ENCODE data around the gene CSNK2B.
A peak's percentile ranks its signal among the peaks of the same experiment; 100 is the strongest.
"Not testable (repeated sequence)": the region's sequence is repeated elsewhere in the genome, so short reads cannot be mapped to it uniquely, and the experiment has no call there.

Gene CSNK2B

GRCh38 chr6:31691078-31691463 is 25.2 kb downstream of the CSNK2B start:
- no peak for DNase-seq

DNA sequence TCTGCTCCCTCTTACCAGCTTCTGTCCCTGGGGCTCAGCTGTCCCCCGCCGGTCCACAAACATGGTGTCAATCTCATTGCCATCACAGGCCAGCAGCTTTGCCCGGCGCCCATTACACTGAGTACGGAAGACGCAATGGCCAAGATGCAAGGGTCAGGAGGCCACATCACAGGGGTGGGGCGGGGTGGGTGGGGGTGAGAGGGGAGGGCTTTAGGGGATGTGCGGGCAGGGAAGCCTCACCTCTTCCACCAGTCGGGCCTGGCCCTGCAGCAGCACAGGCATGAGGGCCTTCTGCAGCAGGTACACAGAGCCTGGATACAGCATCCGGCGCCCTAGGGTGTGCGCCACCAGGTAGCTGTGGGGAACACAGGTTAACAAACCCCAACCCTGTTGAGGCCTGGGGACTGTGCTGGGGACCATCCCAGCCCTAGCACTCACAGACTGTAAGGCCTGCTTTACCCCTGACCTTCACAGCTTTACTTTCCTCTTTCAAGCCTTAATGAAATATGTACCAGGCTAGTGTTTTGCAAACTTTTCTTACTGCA is 25.8 kb downstream of the CSNK2B start:
- no peak for DNase-seq

- DNase-seq = no peak
Observed at GRCh38 chr6:31692353-31692752, 26.5 kb downstream of the CSNK2B start.

GRCh38 chr6:31692886-31693285 is 27.0 kb downstream of the CSNK2B start:
- DNase-seq = no peak

DNA sequence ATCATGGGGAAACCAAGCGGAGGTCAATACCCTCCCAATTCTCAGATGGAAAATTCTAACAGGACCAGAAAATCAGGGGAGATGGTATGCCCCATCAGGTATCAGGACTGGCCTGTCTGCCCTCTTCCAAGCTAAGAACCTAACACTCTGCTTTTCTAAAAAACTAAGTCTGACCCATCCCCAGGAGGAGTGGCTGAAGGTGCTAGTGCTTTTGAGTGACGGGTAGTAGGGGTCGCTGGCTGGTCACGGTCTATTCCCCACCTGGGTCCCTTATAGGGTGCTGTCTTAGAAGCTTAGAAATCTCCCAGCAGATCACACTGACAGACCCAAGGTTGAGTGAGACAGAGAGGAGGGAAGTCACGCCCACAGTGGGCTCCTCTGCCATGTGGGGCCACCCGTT is 27.7 kb downstream of the CSNK2B start:
- no peak for DNase-seq

DNA sequence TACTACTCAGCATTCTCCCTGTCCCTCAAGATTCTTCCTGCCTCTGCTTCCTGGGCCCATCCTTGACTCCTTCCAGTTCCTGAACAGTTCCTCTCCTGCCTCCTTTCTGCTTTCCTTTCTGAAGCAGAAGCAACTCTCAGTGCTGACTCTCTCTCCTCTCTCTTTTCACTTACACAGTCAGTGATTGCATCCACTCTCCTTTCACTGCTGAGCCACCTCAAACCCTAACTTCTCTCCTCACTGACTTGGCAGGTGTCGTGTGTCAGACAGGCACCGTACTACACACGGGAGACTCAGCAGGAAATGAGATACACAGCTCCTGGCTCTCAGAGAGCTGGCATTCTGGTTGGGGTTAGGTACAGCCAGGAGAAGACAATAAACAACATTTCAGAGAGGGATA is 31.7 kb downstream of the CSNK2B start:
- DNase-seq = no peak

DNA sequence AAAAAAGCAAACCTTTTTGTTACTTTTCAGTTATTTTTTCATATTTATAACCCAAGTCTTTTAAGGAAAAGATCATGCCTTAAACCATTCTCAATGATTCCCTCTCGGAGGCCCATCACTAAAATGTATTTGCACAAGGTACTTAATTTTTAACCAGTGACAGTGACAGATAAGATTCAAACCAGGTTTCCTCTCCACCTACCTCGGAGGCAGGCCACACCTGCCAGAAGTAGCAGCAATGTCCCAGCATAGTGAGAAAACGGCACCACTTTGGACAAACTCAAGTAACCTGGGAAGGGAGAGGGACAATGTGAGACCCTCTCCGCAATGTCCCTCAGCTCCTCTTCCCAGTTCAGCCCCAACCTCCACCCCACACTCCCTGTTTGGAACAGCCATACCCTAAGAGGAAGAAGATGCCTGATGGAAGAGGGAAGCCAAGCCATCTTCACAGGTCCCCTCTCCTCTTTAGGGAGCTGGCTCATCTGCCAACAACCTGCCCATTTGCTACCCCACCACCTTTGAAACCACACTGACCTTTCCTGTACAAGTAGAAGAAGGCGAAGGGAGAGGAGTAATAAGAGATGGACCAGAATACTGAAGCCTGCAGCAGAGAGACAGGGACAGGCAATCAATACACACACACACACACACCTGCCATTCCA is 35.0 kb downstream of the CSNK2B start:
- no peak for DNase-seq

DNA sequence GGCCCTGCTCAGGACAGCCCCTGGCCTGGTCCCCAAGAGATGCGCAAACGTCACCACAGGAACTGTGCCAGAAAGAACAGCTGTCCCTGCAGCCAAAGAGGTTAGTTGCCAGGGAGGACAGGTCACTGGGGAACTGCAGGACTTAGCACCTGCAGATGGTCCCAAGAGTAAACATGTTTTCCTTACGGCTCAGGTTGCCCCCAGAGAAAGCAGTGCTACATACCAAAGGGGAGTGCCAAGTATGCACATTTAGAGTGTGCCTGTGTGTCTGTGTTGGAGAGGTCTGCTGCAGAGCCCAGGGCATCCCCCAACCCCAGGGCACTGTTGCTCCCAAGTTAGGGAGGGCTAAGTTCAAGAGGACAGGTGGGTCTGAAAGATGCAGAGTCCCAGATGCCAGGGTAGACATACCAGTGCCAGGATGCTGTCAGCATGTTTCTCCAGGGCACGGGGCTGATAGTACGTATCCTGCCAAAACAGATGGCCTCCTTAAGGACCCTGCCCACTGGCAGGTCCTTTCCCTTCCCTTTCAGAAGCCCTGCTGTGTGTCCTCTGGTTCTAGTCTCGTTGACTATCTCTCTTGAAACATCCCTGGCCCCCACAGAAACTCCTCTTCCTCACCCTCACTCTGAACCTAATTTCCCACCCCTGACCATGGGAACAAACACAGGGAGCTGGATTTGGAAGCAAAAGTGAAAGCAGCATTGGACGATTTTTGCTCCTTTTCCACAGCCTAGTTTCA is 36.0 kb downstream of the CSNK2B start:
- no peak for DNase-seq

DNA sequence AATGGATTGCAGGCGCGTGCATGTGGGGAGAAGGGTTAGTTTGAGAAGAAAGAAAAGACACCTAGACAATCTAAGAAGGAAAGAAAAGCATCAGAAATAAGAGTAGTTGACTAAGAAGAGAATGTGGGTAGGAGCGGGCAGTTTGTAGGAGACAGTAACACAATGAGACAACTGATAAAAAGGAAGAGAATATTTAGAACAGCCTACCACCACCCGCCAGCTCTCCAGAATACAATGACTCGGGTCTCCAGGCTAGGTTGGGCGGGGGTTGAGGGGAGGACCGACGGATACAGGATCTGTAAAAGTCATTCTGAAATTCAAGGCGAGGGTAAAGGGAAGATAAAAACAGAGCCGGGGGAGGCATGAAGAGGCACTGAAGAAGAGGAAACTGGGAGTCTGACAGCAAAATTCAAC is 36.5 kb downstream of the CSNK2B start:
- DNase-seq = no peak

DNA sequence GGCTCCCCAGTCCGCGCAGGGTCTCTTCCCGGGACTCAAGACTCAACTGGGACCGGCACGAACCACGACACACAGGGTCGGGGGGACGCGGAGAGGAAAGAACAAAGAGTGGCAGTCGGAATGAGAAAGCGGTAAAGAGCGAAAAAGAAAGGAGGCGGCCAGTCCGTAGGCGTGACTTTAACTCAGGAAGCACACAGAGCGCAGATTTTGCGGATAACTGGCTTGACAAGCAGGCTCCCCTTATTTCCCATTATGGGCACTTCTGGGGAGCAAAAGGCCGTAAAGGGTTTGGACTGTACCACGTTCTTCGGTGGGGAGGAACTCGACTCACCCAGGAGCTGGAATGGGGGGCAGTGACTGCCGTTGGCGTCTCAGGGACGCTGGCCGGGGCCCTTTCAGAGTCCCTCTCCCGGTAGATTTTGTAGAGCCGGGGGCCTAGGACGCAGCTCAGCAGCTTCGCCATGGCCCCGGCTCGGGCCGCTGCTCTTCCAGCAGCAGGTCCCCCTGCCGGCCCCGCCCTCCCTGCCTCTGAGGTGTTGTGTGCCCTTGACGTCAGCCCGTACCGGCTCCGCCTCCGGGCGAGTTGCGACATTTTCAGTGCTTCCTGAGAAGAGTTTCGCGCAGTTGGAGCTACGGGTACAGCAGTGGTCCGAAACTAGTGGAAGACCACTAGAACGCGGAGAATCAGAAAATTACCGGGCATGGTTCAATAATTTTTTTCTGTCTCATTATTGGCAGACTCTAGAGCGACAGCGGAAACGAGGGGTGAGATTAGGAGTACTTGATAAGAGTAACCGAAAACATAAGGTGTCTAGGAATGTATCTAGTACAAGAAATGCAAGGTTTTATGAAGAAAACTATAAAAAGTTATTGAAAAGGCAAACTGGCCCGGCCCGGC is 37.2 kb downstream of the CSNK2B start, which contains the start of gene ABHD16A:
ABHD16A (minus strand) TSS at position 506 of the 898 bp plus-strand sequence; CDS start at position 463, 43 bp downstream.
- DNase-seq = peak; percentile 87

DNA sequence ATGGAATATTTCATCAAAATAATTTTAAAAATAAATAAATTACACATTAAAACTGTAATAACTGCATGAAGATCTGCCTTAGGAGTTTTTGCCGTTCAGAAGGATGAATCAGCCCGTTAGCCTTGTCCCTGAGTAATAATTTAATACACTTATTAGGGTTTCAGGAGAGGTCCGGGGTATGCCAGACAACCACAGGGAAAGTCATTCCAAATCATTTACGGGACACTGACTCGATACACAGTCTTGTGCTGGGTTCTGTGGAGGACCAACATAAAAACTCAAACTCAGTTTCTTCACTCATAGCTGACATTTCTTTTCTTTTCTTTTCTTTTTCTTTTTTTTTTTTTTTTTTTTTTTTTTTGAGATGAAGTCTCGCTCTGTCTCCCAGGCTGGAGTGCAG is 40.1 kb downstream of the CSNK2B start:
- no peak for DNase-seq

- DNase-seq = no peak
Observed at GRCh38 chr6:31706599-31706998, 40.7 kb downstream of the CSNK2B start, which contains the start of gene LY6G6F. TSS of gene LY6G6F (plus strand) at chr6:31706866. CDS start at chr6:31706907, 41 bp downstream.

DNA sequence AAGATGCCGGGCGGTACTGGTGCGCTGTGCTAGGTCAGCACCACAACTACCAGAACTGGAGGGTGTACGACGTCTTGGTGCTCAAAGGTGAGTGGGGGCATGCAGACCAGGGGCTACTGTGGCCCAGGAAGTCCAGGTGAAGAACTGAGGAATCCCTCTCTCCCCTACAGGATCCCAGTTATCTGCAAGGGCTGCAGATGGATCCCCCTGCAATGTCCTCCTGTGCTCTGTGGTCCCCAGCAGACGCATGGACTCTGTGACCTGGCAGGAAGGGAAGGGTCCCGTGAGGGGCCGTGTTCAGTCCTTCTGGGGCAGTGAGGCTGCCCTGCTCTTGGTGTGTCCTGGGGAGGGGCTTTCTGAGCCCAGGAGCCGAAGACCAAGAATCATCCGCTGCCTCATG is 41.8 kb downstream of the CSNK2B start:
- DNase-seq = no peak

DNA sequence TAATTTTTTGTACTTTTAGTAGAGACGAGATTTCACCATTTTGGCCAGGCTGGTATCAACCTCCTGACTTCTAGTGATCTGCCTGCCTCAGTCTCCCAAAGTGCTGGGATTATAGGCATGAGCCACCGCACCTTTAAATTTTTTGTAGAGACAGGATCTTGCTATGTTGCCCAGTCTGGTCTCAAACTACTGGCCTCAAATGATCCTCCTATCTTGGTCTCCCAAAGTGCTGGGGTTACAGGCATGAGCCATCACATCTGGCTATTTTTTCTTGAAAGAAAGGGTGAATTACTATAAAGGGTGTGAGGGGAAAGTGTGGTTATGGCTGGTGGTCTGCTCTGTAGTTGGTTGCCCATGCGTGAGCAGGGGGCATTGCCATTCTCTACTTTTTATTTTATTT is 42.3 kb downstream of the CSNK2B start:
- DNase-seq = no peak

DNA sequence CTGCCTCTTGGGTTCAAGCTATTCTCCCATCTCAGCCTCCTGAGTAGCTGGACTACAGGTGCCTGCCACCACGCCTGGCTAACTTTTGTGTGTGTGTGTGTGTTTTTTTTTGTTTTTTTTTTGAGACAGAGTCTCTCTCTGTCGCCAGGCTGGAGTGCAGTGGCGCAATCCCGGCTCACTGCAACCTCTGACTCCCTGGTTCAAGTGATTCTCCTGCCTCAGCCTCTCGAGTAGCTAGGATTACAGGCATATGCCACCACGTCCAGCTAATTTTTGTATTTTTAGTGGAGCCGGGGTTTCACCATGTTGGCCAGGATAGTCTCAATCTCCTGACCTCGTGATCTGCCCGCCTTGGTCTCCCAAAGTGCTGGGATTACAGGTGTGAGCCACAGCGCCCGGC is 43.3 kb downstream of the CSNK2B start:
- DNase-seq = not testable (repeated sequence)

- DNase-seq = no peak
Observed at GRCh38 chr6:31710523-31711219, 44.8 kb downstream of the CSNK2B start.

- no peak for DNase-seq
Observed at GRCh38 chr6:31711233-31711632, 45.4 kb downstream of the CSNK2B start.

GRCh38 chr6:31712296-31712695 is 46.4 kb downstream of the CSNK2B start:
- no peak for DNase-seq

DNA sequence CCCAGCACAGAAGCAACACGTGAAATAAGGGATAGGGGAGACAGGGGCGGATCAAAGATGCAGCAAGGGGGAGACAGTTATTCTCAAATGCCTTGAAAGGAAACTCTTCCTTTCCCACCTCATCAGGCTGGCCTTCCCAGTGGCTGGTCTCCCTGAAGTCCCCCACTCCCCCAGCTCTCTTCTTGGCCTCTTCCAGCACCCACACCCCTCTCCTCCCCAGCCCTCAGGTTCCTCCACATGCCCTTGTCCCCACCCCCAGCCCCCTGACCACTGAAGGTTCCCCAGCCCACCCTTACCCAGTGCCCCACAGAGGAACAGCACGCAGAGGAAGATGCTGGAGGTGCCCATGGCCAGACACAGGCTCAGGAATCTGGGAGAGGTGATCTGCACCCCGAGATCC is 47.6 kb downstream of the CSNK2B start:
- DNase-seq = no peak

DNA sequence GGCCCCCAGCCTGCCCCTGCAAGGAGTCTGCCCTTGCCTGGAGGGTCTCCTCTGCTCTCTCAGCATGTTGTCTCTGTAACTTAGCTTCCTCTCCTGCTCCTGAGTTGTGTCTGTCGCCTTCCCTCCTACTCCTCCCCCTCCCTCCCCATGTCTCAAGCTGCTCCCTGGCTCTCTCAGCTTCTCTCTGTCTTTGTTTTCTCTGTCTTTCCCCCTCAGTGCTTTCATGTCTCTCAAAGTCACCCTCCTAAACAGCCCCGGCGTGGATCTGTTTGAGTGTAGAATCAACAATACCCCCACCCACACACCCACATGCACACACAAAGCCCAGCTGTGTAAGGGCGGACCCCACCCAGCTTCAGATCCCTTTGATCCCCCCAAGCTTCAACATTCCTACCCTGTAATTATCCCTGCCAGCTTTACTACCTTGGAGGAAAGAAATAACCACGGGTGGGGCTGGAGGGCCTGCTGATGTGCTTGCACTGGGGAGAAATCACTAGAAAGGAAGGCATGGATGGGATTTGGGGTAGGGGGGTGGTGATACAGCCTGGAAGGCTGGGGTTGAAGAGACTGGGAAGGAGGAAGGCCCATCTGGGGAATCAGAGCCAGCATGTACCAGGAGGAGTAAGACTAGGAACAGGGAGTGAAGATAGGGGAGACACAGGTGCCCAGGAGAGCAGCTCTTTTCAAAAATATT is 48.3 kb downstream of the CSNK2B start:
- DNase-seq = no peak

DNA sequence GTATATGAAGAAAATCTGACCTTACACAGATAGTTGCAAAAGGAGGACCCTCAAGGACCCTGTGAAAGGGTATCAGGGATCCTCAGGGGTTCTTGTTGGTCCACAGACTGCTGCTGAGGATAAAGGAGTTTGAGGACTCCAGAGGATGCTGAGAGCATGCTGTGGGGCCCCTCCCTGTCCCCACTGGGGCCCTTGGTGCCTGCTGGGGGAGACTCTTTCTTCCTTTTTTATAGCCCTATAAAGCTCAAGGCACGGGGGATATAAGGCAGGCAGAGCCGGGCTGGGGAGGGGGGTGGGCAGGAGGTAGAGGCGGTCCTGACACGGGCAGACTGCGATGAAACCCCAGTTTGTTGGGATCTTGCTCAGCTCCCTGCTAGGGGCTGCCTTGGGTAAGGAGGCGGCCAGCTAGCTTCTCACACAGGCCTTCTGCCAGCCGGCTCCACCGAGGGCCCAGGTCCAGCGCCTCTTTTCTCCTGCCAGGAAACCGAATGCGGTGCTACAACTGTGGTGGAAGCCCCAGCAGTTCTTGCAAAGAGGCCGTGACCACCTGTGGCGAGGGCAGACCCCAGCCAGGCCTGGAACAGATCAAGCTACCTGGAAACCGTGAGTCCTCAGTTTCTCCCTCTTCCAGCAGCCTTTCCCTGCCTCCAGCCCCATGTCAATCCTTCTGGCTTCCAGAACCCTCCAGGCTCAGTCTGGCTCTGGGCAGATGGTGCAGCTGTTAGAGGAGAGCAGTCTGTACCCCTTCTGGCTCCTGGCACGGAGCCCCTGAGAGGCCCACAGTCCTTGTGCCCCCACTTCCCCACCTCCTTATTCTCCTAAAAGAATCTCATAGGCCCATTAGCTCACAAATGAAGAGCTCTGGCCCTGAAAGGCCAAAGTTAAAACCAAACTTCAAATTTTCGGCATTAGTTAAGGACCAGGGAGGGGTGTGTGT is 49.4 kb downstream of the CSNK2B start, which contains the start of gene LY6G6D:
LY6G6D (plus strand) TSS at position 327 of the 937 bp plus-strand sequence; CDS start at position 335, 8 bp downstream.
- DNase-seq = no peak

Measured in amniotic stem cell (primary cell).